HepG2 (cell line): ENCODE measurements around the gene PRR19. TPM values are rescaled to one million over a fixed set of nuclear protein-coding genes. Genes with fewer than 3 reads are reported as not detected.
A peak's percentile ranks its signal among the peaks of the same experiment; 100 is the strongest.

Experiments used
- ATAC-seq: fragments of 200-7000 bp; cut with Tn5 transposase; 3 replicates; pipeline ENCODE4 v1.9.1; 2020; ENCODE audit warnings: mild to moderate bottlenecking, moderate library complexity
- BruUV-seq: library from RNA; stranded (reverse); fragments of 400-500 nt; replicated peaks from 2 replicates; lab custom pipeline; 2021; lab: Mats Ljungman, UMichigan
- CTCF ChIA-PET: fragments of 300-600 bp; formaldehyde crosslinking; extraction: SDS; loops from one replicate; lab custom pipeline; 2021; ENCODE audit warnings: low total read pairs, inconsistent platforms, low intra/inter-chr PET ratio; lab: Yijun Ruan, JAX
- POLR2A ChIA-PET: fragments of 350-600 bp; sonication (Branson Sonifier 250); formaldehyde crosslinking; loops from one replicate; lab custom pipeline; 2020; ENCODE audit warnings: antibody characterized with exemption, inconsistent platforms; lab: Yijun Ruan, JAX
- DNase-seq: peaks from one replicate; pipeline ENCODE4 v3.0.0-alpha.2; 2015; ENCODE audit warnings: low spot score
- FAIRE-seq: peaks from 3 replicates; lab custom pipeline; 2011; peaks lifted over from hg19 to GRCh38; lab: Jason Lieb, UNC
- H2AFZ ChIP-seq: one replicate; pipeline ENCODE4 v1.6.1; 2011; ENCODE audit warnings: low read length, inconsistent platforms
- H3K27ac ChIP-seq: fragments of 300-600 bp; 3 replicates; pipeline ENCODE4 v1.8.0; 2011; ENCODE audit warnings: mixed run types, mild to moderate bottlenecking, mixed read lengths, low read length, inconsistent platforms; ENCODE audit not compliant: insufficient read depth; ENCODE audit errors: extremely low read length
- H3K27me3 ChIP-seq, 2 experiments: fragments of 200-600 bp in 1 of 2; 2 replicates in 1 of 2; 3 replicates in 1 of 2; pipeline versions ENCODE4 v1.6.0 to v1.8.0; 2011; ENCODE audit warnings: low read length in 2 of 2, mild to moderate bottlenecking in 2 of 2, moderate library complexity in 2 of 2, inconsistent platforms in 1 of 2; ENCODE audit not compliant: insufficient read depth in 2 of 2, control insufficient read depth in 1 of 2
- H3K36me3 ChIP-seq, 2 experiments: fragments of 200-600 bp in 1 of 2; replicated peaks in 1 of 2; 2 replicates in 1 of 2; 3 replicates in 1 of 2; pipeline versions ENCODE4 v1.5.1 to v1.8.0; 2011; ENCODE audit warnings: low read length in 2 of 2, inconsistent platforms in 1 of 2; ENCODE audit not compliant: insufficient read depth in 2 of 2, control insufficient read depth in 1 of 2
- H3K4me1 ChIP-seq: 2 replicates; pipeline ENCODE4 v1.5.1; 2012; ENCODE audit warnings: low read length, inconsistent platforms; ENCODE audit not compliant: insufficient read depth
- H3K4me2 ChIP-seq: 2 replicates; pipeline ENCODE4 v1.6.0; 2011; ENCODE audit warnings: low read depth, low read length, inconsistent platforms
- H3K4me3 ChIP-seq, 3 experiments: fragments of 200-600 bp in 1 of 3; sonication (generic), shearing (Covaris generic) in 1 of 3; replicated peaks in 1 of 3; 2 replicates each; pipeline ENCODE4 v1.5.1; 2011 to 2016; ENCODE audit warnings: low read length in 3 of 3, inconsistent platforms in 2 of 3, low read depth in 2 of 3, mild to moderate bottlenecking in 2 of 3, control low read depth in 1 of 3, mixed read lengths in 1 of 3; ENCODE audit not compliant: insufficient read depth in 1 of 3
- H3K79me2 ChIP-seq: one replicate; pipeline ENCODE4 v1.6.1; 2011; ENCODE audit warnings: low read length, inconsistent platforms; ENCODE audit not compliant: insufficient read depth
- H3K9ac ChIP-seq: 2 replicates; pipeline ENCODE4 v1.6.0; 2011; ENCODE audit warnings: mild to moderate bottlenecking, low read depth, low read length, inconsistent platforms; ENCODE audit not compliant: insufficient read depth
- H3K9me3 ChIP-seq: 2 replicates; pipeline ENCODE4 v1.5.1; 2012; ENCODE audit warnings: mild to moderate bottlenecking, low read length
- H4K20me1 ChIP-seq: 2 replicates; pipeline ENCODE4 v1.6.0; 2011; ENCODE audit warnings: inconsistent platforms, mild to moderate bottlenecking, low read length, moderate library complexity; ENCODE audit not compliant: insufficient read depth
- ARID4A ChIP-seq: sonication (generic); formaldehyde crosslinking; IDR thresholded peaks from 2 replicates; pipeline ENCODE4 v1.5.0; 2020; ENCODE audit warnings: mild to moderate bottlenecking, missing genetic modification reagents, borderline replicate concordance
- CHD2 ChIP-seq: IDR thresholded peaks from 2 replicates; pipeline ENCODE4 v1.6.1; 2011; ENCODE audit warnings: low read depth, low read length, improper control_type of control experiment
- KLF13 ChIP-seq: sonication (generic); formaldehyde crosslinking; IDR thresholded peaks from 2 replicates; pipeline ENCODE4 v1.4.0; 2020; ENCODE audit warnings: mild to moderate bottlenecking, missing genetic modification reagents
- NFRKB ChIP-seq: fragments of 450-650 bp; IDR thresholded peaks from 2 replicates; pipeline ENCODE4 v1.6.1; 2017
- SMARCE1 ChIP-seq: fragments of 450-650 bp; IDR thresholded peaks from 2 replicates; pipeline ENCODE4 v1.6.1; 2017; ENCODE audit warnings: borderline replicate concordance
- UBTF ChIP-seq: sonication (generic); formaldehyde crosslinking; IDR thresholded peaks from 2 replicates; pipeline ENCODE4 v1.4.0; 2020; ENCODE audit warnings: mild to moderate bottlenecking, missing genetic modification reagents
- ZGPAT ChIP-seq: IDR thresholded peaks from 2 replicates; pipeline ENCODE4 v1.6.1; 2016; ENCODE audit warnings: mild to moderate bottlenecking
- ZNF143 ChIP-seq: sonication (generic); formaldehyde crosslinking; IDR thresholded peaks from 2 replicates; pipeline ENCODE4 v1.4.0; 2020; ENCODE audit warnings: missing genetic modification reagents
- ZNF598 ChIP-seq: sonication (generic); formaldehyde crosslinking; IDR thresholded peaks from 2 replicates; pipeline ENCODE4 v1.5.1; 2020; ENCODE audit warnings: mild to moderate bottlenecking, missing genetic modification reagents, borderline replicate concordance
- ZNF740 ChIP-seq: sonication (generic); formaldehyde crosslinking; IDR thresholded peaks from 2 replicates; pipeline ENCODE4 v1.4.0; 2020; ENCODE audit warnings: missing genetic modification reagents
- ZNF749 ChIP-seq: sonication (generic); formaldehyde crosslinking; IDR thresholded peaks from 2 replicates; pipeline ENCODE4 v1.8.0; 2022; ENCODE audit warnings: mild to moderate bottlenecking, missing genetic modification reagents, moderate library complexity, borderline replicate concordance
- WGBS: methylation state at CpG from one replicate; pipeline ENCODE4 v1.1.6; 2017; ENCODE audit warnings: low lambda C conversion rate; 5-methylcytosine and 5-hydroxymethylcytosine counted together
- in situ Hi-C: cut with HindIII; loops from 2 replicates; pipeline ENCODE4 v1.10.0; 2017; ENCODE audit warnings: low pct_unique_long_range_greater_than_20kb; ENCODE audit not compliant: extremely low pct_ligation_motif_present
- intact Hi-C: fragments of 100-400 bp; cut with micrococcal nuclease; formaldehyde crosslinking; loops from one replicate; pipeline ENCODE4 v1.10.0; 2022; ENCODE audit not compliant: unreplicated experiment
- polyA plus RNA-seq, 8 experiments: library from polyadenylated mRNA; depleted of rRNA in 3 of 8; stranded (reverse) in 7 of 8; unstranded in 1 of 8; fragments of >200 nt; fragmentation: Illumina TruSeq in 4 of 8; extraction: Trizol in 4 of 8; gene quantifications; 2 replicates each; pipeline versions ENCODE4 v1.2.1 to v1.2.3, GENCODE V29; 2011 to 2016; ENCODE audit warnings: low read depth in 4 of 8, missing spikeins in 1 of 8, mixed read lengths in 1 of 8; ENCODE audit not compliant: insufficient read depth in 1 of 8
- total RNA-seq, 5 experiments: library from RNA; depleted of rRNA; stranded (reverse); fragments of >200 nt; fragmentation: Illumina TruSeq; extraction: Trizol; gene quantifications; 2 replicates each; pipeline ENCODE4 v1.2.3, GENCODE V29; 2016; ENCODE audit warnings: low read depth in 1 of 5

Gene PRR19
- total and polyA plus RNA-seq, 2 of the 13 experiments (the other 11 are each of a cell fraction or from before 2014, with no cell fraction given), result 0.21 to 0.33 TPM

GRCh38 chr19:42283188-42284065 is 18.5 kb upstream of the PRR19 start:
- 27% methylated on average over 14 of the region's 74 CpGs for WGBS
- no peaks in the 10 kb centered on the region; a peak in 1 of 5 replicates for H3K27me3 ChIP-seq
- peaks cover 10 to 19% of the 10 kb centered on the region in 2 experiments; a peak in 4 of 5 replicates for H3K36me3 ChIP-seq
- H3K27ac ChIP-seq, result peak overlapping the region; percentile 70
- DNase-seq (peak; percentile 83), FAIRE-seq (peak; percentile 43), ATAC-seq (peak; percentile 52)
- in situ Hi-C loops, result no loop called here
- H3K4me1 ChIP-seq, result peaks cover 54% of the 10 kb centered on the region
- H4K20me1 ChIP-seq, result peaks cover 11% of the 10 kb centered on the region; the same call in 1 of the 2 replicates
- H3K9ac ChIP-seq, result peak overlapping the region; percentile 73
- no peaks in the 10 kb centered on the region for H3K9me3 ChIP-seq
- H3K4me2 ChIP-seq, result peak overlapping the region; percentile 86
- ChIA-PET POLR2A (interaction anchor here (0.5 to 7.4 kb wide), 3 partner anchors 19 to 38 kb away, joined by 3 to 117 read pairs (median 14); partner anchors contain the start of genes ERF, GSK3A, PAFAH1B3 and PRR19), CTCF (no interaction called here)
- intact Hi-C loops, result loop anchor here (2.0 kb wide), 1 partner anchor 39 kb away; no protein-coding TSS in a partner anchor
- peaks cover 29% of the 10 kb centered on the region for H3K79me2 ChIP-seq
- no peak overlapping the region for H2AFZ ChIP-seq
- TSS peak; percentile 69 for BruUV-seq
- H3K4me3 ChIP-seq, result peak overlapping the region; percentile 58 to 82 (median 76); a peak in 5 of 6 replicates
- no peak for TF ChIP-seq CHD2
- peak; percentile 54; the same call in 1 of the 2 replicates for TF ChIP-seq ZGPAT
- 0 out of 2 replicates have a peak, but pooled peaks have one; percentile 27 for TF ChIP-seq ZNF143 (CRISPR knock-in tag)
- no peak for TF ChIP-seq NFRKB
- 0 out of 2 replicates have a peak, but pooled peaks have one; percentile 43 for TF ChIP-seq KLF13 (CRISPR knock-in tag)
- TF ChIP-seq ZNF749 (CRISPR knock-in tag), result no peak
- TF ChIP-seq UBTF (CRISPR knock-in tag), result peak; percentile 31; the same call in 1 of the 2 replicates
- TF ChIP-seq ZNF740 (CRISPR knock-in tag), result no peak
- TF ChIP-seq SMARCE1, result no peak
- 0 out of 2 replicates have a peak, but pooled peaks have one; percentile 25 for TF ChIP-seq ZNF598
- peak; percentile 72; the same call in 1 of the 2 replicates for TF ChIP-seq ARID4A (CRISPR knock-in tag)
